ENCODE measurements around the gene NRG2. TPM values are rescaled to one million over a fixed set of nuclear protein-coding genes. Genes with fewer than 3 reads are reported as not detected.

NRG2 gene
- total and polyA plus RNA-seq, 2 experiments from 2014 or later = 0.05 TPM; not detected in 1

DNA sequence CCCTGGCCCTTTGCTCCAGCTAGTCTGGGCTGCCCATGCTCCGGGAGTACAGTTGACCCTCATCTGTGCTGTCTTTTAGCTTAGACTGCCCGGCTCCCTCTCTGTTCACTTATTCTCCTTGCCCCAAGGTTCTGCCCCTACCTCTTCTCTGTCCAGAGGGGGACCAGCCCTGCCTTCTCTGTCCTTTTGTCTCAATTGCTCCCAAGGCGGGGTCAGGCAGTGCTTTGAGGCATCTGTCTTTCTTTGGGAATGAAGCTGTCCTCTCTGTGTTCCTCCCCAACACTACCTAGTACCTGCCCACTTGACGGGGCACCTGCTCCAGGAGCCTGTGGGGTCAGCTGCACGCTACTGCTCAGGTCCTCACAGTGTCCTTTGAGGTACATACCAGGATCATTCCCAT is 188.1 kb downstream of the NRG2 start:
- WGBS, 2 experiments (ENCODE audit: low coverage in 1 of 2, low lambda C conversion rate in 2 of 2, missing lambda C conversion rate in 2 of 2) = 57 to 64% methylated on average over 5 of the region's 5 CpGs
- no peak for DNase-seq
- Histone ChIP-seq H3K27me3 (replicated peaks; ENCODE audit: insufficient read depth) (peaks cover 19% of the 10 kb centered on the region), H3K4me3 (no peak overlapping the region), H3K4me2 (ENCODE audit: unreplicated experiment) (no peak overlapping the region), H3K9me3 (ENCODE audit: low read depth) (no peaks in the 10 kb centered on the region), H4K20me1 (ENCODE audit: insufficient read depth) (no peaks in the 10 kb centered on the region), H3K9me2 (ENCODE audit: insufficient read depth) (no peaks in the 10 kb centered on the region), H2AFZ (no peak overlapping the region), H3K9ac (no peak overlapping the region), H3K79me2 (ENCODE audit: insufficient read depth) (no peaks in the 10 kb centered on the region), H3K36me3 (ENCODE audit: low read depth) (no peaks in the 10 kb centered on the region), H3K4me1 (ENCODE audit: insufficient read depth) (no peaks in the 10 kb centered on the region), H3K27ac (no peak overlapping the region), H3F3A (ENCODE audit: insufficient read depth) (no peaks in the 10 kb centered on the region)
- TF ChIP-seq EZH2 (IDR thresholded peaks at IDR 0.05; ENCODE audit: insufficient read depth, poor library complexity, severe bottlenecking) = no peak
- no peak for TF ChIP-seq EZH2phosphoT487 (IDR thresholded peaks at IDR 0.05; ENCODE audit: insufficient read depth, low read depth)
- in situ Hi-C loops (cut with MboI) = no loop called here

DNA sequence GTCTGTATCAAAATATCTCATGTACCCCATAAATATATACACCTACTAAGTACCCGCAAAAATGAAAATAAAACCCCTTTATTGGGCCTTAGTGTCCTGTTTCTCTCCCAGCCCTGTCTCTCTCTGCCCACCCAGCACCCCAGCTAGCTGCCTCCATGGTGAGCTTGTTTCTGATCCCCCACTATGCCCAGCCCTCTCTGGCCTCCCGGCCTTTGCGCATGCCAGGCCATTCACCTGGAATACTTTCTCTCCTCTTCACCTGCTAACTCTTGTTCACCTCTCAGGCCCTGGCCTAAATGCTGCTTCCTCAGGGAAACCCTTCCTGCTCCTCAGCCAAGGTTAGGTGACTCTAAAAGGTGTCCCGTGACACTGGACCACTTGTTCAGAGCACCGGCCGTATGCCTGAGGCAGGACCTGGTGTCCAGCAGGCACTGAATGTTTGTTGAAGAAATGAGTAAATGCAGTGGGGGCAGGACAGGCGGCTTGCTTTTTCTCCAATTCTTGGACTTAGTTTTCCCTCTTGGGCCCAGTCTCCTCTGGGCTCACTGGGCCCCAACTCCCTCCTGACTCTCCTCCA is 189.0 kb downstream of the NRG2 start:
- Histone ChIP-seq H3K79me2 (ENCODE audit: insufficient read depth) (no peaks in the 10 kb centered on the region), H3K27ac (no peak overlapping the region), H3K4me3 (no peak overlapping the region), H3K4me1 (ENCODE audit: insufficient read depth) (no peaks in the 10 kb centered on the region), H2AFZ (no peak overlapping the region), H3F3A (ENCODE audit: insufficient read depth) (no peaks in the 10 kb centered on the region), H3K4me2 (ENCODE audit: unreplicated experiment) (no peak overlapping the region), H3K27me3 (replicated peaks; ENCODE audit: insufficient read depth) (peaks cover 19% of the 10 kb centered on the region), H3K9ac (no peak overlapping the region), H3K36me3 (ENCODE audit: low read depth) (no peaks in the 10 kb centered on the region), H3K9me2 (ENCODE audit: insufficient read depth) (no peaks in the 10 kb centered on the region), H3K9me3 (ENCODE audit: low read depth) (no peaks in the 10 kb centered on the region), H4K20me1 (ENCODE audit: insufficient read depth) (no peaks in the 10 kb centered on the region)
- DNase-seq = no peak
- no peak for TF ChIP-seq EZH2phosphoT487 (IDR thresholded peaks at IDR 0.05; ENCODE audit: insufficient read depth, low read depth)
- no peak for TF ChIP-seq EZH2 (IDR thresholded peaks at IDR 0.05; ENCODE audit: insufficient read depth, poor library complexity, severe bottlenecking)
- in situ Hi-C loops (cut with MboI) = no loop called here
- WGBS, 2 experiments (ENCODE audit: low coverage in 1 of 2, low lambda C conversion rate in 2 of 2, missing lambda C conversion rate in 2 of 2) = 79 to 87% methylated on average over 7 of the region's 7 CpGs

DNA sequence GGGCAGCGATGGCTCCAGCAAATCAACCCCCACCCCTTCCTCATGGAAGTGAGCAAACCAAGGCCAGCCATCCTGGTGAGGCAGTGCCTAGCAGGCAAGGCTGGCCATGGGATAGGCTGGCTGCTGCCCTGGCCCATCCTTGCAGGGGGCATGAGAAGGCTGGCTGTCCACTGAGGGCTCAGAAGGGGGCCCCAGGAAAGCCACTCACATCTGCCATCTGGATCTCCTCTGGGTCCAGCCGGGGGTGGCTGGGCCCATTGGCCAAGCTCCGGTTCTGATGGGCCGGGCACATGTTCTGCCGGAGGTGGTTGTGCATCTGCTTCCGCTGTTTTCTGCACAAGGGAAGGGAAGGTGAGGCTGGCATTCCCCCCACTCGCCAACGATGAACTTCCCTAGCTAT is 190.4 kb downstream of the NRG2 start:
- no peak overlapping the region for H3K9ac ChIP-seq
- no peak for TF ChIP-seq EZH2phosphoT487 (IDR thresholded peaks at IDR 0.05; ENCODE audit: insufficient read depth, low read depth)
- in situ Hi-C loops (cut with MboI) = no loop called here
- H3K36me3 ChIP-seq (ENCODE audit: low read depth) = no peaks in the 10 kb centered on the region
- H3K4me1 ChIP-seq (ENCODE audit: insufficient read depth) = no peaks in the 10 kb centered on the region
- H3K27me3 ChIP-seq (replicated peaks; ENCODE audit: insufficient read depth) = peaks cover 10% of the 10 kb centered on the region
- H3K79me2 ChIP-seq (ENCODE audit: insufficient read depth) = no peaks in the 10 kb centered on the region
- no peaks in the 10 kb centered on the region for H3K9me3 ChIP-seq (ENCODE audit: low read depth)
- H4K20me1 ChIP-seq (ENCODE audit: insufficient read depth) = no peaks in the 10 kb centered on the region
- no peak overlapping the region for H2AFZ ChIP-seq
- H3K9me2 ChIP-seq (ENCODE audit: insufficient read depth) = no peaks in the 10 kb centered on the region
- H3K4me3 ChIP-seq = no peak overlapping the region
- peaks cover 3% of the 10 kb centered on the region; the same call in 1 of the 2 replicates for H3F3A ChIP-seq (ENCODE audit: insufficient read depth)
- no peak overlapping the region for H3K27ac ChIP-seq
- 61 to 64% methylated on average over 8 of the region's 8 CpGs for WGBS, 2 experiments (ENCODE audit: low coverage in 1 of 2, low lambda C conversion rate in 2 of 2, missing lambda C conversion rate in 2 of 2)
- no peak for DNase-seq
- no peak overlapping the region for H3K4me2 ChIP-seq (ENCODE audit: unreplicated experiment)

DNA sequence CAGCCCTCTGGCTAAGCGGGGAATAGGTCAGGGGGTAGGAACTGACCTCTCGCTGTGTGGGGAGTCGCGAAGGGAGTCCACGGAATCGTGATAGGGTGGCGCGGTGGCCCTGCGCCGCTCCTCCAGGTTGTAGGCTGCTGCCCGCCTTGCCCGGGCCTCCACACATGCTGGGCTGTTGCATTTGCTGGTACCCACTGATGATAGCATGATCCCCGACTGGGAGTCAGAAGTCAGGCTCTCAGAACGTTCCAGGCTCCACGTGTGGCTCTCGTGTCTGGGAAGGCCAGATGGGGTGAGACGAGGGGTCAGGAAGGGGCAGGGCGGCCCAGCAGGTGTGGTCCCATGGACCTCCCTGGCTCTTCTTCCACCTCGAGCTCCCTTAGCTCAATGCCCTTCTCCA is 191.5 kb downstream of the NRG2 start:
- no peak for DNase-seq
- Histone ChIP-seq H2AFZ (no peak overlapping the region), H3K79me2 (ENCODE audit: insufficient read depth) (no peaks in the 10 kb centered on the region), H3K9me3 (ENCODE audit: low read depth) (no peaks in the 10 kb centered on the region), H3K27ac (no peak overlapping the region), H3K4me1 (ENCODE audit: insufficient read depth) (no peaks in the 10 kb centered on the region), H4K20me1 (ENCODE audit: insufficient read depth) (no peaks in the 10 kb centered on the region), H3F3A (ENCODE audit: insufficient read depth) (peaks cover 3% of the 10 kb centered on the region; the same call in 1 of the 2 replicates), H3K9ac (no peak overlapping the region), H3K4me2 (ENCODE audit: unreplicated experiment) (no peak overlapping the region), H3K9me2 (ENCODE audit: insufficient read depth) (no peaks in the 10 kb centered on the region), H3K36me3 (ENCODE audit: low read depth) (no peaks in the 10 kb centered on the region), H3K27me3 (replicated peaks; ENCODE audit: insufficient read depth) (peaks cover 15% of the 10 kb centered on the region), H3K4me3 (no peak overlapping the region)
- in situ Hi-C loops (cut with MboI) = no loop called here
- TF ChIP-seq EZH2phosphoT487 (IDR thresholded peaks at IDR 0.05; ENCODE audit: insufficient read depth, low read depth) (no peak), EZH2 (IDR thresholded peaks at IDR 0.05; ENCODE audit: insufficient read depth, poor library complexity, severe bottlenecking) (no peak)
- 74 to 77% methylated on average over 19 of the region's 19 CpGs for WGBS, 2 experiments (ENCODE audit: low coverage in 1 of 2, low lambda C conversion rate in 2 of 2, missing lambda C conversion rate in 2 of 2)
